COLO668 (cell line): ENCODE data around the gene WWTR1.

Source experiments
- DNase-seq: peaks from one replicate; lab custom pipeline; 2025; ENCODE audit not compliant: unreplicated experiment; lab: John Stamatoyannopoulos, UW

Gene WWTR1

DNA sequence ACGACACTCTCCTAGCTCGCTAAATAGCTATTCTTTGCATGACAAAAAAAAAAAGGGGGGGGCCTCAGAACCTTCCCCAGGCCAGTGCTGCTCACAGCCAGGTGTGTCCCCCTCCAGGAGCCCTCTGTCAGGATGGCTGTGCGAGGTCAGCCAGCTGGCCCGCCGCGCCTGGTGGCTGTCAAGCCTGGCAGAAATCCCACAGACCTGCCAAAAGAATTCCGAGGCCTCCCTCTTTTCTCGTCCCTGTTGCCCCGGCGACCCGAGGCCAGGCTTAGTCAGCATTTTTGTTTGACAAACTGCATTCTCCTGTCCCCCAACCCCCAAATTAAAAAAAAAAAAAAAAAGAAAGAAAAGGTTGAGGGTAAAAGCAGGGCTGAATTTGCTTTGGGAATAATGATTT is 121.4 kb downstream of the WWTR1 start:
- DNase-seq: no peak

DNA sequence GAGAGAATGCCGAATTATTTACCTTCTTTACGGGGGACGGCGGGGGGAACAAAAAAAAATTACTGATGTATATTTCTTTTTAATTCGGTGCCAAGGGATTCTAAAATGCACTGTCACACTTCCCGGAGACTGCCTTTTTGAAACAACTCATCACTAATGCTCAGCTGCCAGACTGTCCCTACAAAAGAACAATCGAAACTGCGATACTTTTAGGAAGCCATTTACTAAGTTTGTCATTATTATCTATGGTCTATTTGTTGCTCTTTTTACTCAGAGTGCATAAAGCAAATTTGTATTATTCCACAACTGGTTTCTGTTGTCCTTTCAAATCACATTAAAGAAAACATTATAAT is 122.5 kb downstream of the WWTR1 start:
- DNase-seq: no peak

DNA sequence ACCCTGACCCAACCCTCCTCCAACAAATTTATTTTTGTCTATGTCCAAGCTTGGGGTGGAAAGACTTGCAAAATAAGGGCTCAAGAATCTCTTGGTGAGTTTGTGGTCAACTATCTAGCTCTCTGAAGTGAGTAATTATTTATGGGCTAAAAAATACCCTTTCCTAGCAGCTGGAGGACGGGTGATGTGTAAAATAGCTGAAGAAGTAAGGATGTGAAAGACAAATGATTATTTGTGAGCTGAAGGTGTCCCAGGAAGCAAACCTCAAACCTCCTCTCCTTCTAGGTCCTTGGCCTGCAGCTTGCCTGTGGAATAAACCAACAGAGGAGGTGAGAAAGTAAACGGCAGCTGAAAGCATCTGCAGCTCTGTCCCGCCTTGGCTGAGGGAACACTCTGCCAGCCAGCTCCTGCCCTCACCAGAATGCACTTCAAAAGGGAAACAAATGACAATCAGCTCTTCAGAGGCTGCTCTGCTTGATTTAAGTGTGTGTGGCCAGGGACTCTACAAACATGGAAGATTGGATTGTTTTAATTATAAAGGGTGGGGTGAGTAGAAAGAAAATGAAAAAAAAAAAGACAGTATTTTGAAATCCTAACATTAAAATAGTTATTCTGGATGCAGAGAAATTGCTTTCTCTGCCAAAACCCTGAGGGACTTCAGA is 123.0 kb downstream of the WWTR1 start:
- DNase-seq: no peak

- no peak for DNase-seq
These were observed 123.7 kb downstream of the WWTR1 start for GRCh38 chr3:149534082-149534481.

DNA sequence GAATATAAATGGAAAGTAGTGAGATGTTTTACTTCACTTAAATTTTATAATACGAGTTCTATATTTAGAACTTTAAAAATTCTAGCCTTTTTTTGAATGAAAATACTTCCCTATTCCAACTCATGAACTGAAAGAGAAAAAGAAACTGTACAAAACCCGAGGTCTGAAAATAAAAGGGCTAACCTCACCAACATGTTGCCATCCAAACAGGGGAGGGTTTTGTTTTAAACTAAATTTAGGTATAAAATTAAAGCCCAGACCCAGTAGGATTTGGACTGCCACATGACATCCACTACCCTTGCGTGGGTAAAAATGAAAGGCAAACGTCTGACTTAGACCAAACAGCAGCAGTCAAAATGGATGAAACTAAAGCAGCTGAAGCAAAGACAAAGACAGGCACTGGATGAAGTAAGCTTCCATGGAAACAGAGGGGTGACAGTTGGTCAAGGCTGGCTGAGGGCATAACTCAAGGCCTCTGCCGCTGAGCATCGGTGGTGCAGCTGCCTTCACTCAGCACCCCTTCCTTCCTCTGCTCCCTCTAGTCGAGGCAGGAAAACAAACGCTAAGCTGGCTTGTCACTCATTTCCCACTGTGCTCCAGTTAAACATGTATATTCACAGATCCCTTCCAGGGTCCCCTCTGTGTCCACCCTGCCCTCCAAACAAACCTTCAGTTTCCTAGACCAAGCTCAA is 125.2 kb downstream of the WWTR1 start:
- no peak for DNase-seq

DNA sequence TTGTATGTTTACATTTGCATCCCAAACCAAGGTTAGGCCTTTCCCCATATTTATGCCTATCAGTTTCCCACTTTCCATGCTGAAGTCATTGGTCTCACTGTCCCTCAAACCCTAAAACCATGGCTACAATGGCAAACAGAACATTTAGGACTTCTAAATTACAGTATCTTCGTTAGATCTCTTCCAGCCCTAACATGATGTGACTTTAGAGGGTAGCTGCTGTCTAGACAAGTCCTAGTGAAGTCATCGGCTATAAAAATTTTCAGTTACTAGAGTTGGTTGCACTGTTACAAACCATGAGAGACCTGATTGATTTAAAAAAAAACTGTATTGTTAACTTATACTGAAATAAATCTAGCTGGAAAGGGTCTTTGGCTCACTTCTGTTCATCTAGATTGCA is 128.7 kb downstream of the WWTR1 start:
- DNase-seq: no peak

DNA sequence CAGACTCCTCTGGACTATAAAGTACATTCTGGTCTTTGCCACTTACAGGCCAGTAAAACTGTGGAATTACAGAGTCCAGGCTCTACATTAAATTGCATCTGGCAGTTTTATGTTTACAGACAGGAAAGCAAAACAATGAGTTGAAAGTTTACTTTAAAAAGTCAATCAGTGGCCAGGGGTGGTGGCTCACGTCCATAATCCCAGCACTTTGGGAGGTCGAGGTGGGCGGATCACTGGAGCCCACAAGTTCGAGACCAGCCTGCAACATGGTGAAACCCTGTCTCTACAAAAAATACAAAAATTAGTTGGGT is 129.5 kb downstream of the WWTR1 start:
- DNase-seq: no peak

DNA sequence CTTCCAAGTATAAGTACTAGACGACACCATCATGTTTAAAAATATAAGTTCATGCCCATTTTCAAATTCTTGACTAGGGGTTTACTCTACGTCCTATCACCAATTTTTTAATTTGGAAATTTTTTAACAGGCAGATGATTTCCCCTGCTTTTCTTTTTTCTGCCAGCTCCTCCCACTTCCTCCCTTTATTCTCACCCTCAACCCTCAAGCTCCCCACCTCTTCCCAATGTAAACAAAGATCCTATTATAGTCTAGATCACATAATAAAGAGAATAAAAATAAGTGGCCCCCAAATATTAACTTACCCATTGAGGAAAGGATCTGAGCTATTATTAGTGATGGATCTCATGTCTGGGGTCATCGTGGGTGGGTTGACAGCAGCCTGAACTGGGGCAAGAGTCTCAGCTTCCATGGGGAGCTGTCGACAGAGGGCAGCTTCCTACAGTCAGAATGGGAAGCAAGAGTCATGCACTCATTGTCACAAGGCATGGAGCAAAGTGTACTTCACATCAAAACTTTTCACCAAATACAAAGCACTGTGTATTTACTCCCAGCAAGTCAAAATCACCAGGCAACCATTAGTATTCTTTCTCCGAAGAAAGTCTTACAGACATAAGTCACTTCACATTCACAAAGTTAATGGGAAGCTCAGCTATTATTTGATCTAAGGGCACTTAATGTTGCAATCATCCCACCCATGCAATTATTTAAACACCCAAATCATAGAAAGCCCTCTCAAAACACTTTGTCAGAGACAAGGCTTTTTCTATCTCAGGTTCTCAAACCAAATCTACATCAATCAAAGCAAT is 130.1 kb downstream of the WWTR1 start:
- DNase-seq: no peak

DNA sequence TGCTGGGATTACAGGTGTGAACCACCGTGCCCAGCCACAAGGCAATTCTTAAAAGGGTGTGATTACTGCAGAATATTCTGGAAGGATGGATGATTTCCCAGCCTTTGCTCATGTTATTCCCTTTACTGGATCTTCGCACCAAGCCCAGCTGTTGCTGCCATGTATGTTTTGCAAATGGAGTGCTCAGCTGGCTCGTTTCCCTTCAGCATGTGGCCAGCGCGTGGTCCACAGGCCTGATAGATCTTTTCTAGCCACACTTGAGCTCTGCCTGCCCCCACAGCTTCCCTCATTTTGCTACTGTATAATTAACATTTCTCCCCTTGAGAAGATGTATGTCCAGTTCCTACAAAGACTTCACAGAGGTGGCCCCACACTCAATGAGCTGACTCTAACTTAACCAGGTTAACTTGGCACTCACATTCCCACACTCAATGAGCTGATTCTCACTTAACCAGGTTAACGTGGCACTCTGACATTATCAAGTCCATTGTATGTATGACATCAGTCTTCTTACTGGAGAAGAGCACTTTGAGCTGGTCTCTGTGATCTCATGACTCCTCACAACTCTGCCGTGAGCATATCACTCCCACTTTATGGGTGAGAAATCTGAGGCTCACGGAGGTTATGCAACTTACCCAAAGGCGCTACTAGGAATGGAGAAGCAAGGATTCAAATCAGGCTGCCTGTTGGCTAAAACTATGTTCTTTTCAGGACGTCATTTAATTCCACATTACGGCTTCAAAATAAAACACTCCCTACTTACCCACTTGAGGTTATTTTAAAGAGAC is 134.1 kb downstream of the WWTR1 start:
- DNase-seq: no peak

- no peak for DNase-seq
These were observed 137.9 kb downstream of the WWTR1 start for GRCh38 chr3:149519912-149520311.

- no peak for DNase-seq
These were observed 140.9 kb downstream of the WWTR1 start for GRCh38 chr3:149516920-149517319.

GRCh38 chr3:149515249-149515648 is 142.6 kb downstream of the WWTR1 start:
- no peak for DNase-seq

GRCh38 chr3:149514471-149514870 is 143.4 kb downstream of the WWTR1 start:
- DNase-seq: no peak

DNA sequence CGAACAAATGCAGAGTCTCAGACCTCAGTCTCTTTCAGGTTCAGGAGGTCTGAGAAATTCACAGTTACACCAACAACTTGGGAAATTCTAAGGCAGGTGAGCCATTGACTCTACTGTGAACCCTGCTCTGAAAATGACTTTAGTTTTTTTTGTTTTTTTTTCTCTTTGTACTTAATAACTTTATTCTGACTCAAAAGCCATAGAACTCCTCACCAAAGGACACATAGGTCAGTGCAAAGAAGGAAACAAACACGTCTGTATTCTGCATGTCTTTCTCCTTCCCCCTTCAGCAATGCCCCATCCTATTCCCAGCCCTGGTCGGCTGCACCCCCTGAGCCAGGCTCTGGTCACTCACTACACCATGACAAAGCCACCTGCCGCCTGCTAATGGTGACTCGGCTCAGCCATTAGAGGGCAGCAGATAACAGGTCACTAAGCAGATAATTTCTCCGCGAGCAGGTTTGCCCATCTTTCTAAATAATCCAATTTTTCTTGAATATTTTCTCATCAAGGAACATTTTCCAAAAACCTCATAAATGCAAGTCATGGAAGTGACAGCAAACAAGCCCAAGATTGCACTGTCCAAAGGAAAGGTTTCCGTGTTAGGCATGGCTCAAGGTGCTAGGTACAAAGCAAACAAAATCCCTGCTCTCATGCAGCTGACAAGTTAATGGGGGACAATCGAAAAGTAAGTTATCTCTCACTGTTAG is 145.6 kb downstream of the WWTR1 start:
- peak; percentile 47 for DNase-seq

GRCh38 chr3:149511040-149511626 is 146.7 kb downstream of the WWTR1 start:
- no peak for DNase-seq

GRCh38 chr3:149510480-149510879 is 147.3 kb downstream of the WWTR1 start:
- no peak for DNase-seq

- DNase-seq: no peak
These were observed 148.3 kb downstream of the WWTR1 start for GRCh38 chr3:149509526-149509925.

DNA sequence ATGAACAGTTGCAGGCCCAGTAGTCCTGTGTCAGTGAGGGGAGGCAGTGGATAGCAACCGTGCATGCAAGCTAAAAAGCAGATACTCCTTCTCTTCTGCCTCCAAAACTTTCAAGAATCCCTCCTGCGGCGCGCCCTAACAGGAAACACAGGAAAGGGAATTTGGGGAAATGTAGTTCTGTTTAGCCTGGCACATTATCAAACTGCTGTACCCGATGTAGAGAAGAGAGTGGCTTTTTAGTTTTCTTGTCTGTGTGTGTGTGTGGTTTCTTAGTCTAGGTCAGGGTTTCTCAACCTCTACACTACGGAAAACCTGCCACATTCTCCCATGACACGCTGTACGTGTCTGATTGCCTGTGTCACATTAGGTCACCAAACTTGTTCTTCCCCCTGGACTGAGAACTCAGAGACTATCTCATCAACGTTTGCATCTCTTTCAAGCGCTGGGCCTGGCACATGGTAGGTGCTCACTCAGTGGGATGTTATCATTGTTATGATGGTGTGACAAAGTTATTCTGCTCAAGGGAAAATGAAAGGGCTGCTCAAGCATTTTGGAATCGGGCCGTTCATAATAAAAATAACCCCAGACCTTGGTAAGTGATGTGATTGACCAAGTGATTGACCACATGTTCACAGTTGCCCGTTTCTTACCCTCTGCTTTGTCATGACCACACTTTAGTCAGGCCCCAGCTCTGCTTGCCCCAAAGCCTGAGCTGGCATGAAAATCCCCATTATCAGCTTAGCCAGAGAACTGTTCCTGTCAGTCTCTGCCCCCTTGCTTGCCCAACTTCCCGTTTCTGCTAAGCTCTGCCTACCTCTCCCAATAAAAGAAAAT is 150.1 kb downstream of the WWTR1 start:
- DNase-seq: no peak

- DNase-seq: no peak
These were observed 150.9 kb downstream of the WWTR1 start for GRCh38 chr3:149506965-149507364.

DNA sequence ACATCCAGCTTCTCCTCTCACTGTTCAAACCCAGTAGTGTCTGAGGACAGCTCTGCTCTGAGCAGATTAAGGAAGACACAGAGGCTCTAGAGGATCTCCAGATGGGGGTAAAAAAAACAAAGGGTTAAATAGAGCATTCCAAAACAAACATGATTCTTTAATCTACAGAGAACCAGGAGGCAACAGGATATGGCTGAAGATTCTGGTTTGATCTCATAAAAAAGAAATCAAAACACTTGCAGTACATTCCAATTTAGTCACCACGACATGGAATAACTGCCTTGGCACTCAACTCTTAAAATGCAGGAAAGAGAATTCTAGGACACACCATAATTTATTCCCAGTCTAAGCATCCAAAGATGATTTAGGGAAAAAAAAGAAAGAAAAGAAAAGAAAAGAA is 151.3 kb downstream of the WWTR1 start:
- no peak for DNase-seq
